Activated CD8-positive, alpha-beta memory T cell treated with anti-CD3 and anti-CD28 coated beads for 36 hours (primary cell): ENCODE results near the gene ARHGEF3. TPM values are rescaled to one million over a fixed set of nuclear protein-coding genes. Genes with fewer than 3 reads are reported as not detected.

Experiments used
- CTCF ChIA-PET: fragments of 350-600 bp; sonication (Branson Sonifier 250); formaldehyde crosslinking; loops from one replicate; lab custom pipeline; 2021; ENCODE audit warnings: antibody characterized with exemption; lab: Charles Lee
- POLR2A ChIA-PET: fragments of 350-600 bp; sonication (Branson Sonifier 250); formaldehyde crosslinking; loops from one replicate; lab custom pipeline; 2021; ENCODE audit warnings: antibody characterized with exemption; lab: Charles Lee
- total RNA-seq, 2 experiments: library from RNA; stranded (reverse); gene quantifications; one replicate each; pipeline ENCODE4 v1.2.3, GENCODE V29; 2021

ARHGEF3 gene
- total RNA-seq, 2 experiments from 2014 or later: 51.4 to 53.8 TPM

- POLR2A ChIA-PET: no interaction called here
Measured at GRCh38 chr3:56825567-56826438, 24.1 kb upstream of the ARHGEF3 start.

GRCh38 chr3:56823984-56824703, 22.4 kb upstream of the ARHGEF3 start:
- CTCF ChIA-PET: interaction anchor here (1.3 to 1.5 kb wide), 2 partner anchors 9 to 165 kb away, joined by 3 to 4 read pairs; no protein-coding TSS in a partner anchor
- POLR2A ChIA-PET: no interaction called here

More at GRCh38 chr3:56825567-56826438, 24.1 kb upstream of the ARHGEF3 start:
- CTCF ChIA-PET: interaction anchor here (0.7 to 0.9 kb wide), 2 partner anchors 11 to 24 kb away, joined by 3 read pairs; partner anchors contain the start of gene ARHGEF3

- ChIA-PET CTCF (interaction anchor here (0.6 to 1.5 kb wide), 3 partner anchors 10 to 166 kb away, joined by 3 to 4 read pairs (median 3); no protein-coding TSS in a partner anchor), POLR2A (no interaction called here)
Measured at GRCh38 chr3:56823421-56823926, 21.7 kb upstream of the ARHGEF3 start.

- POLR2A ChIA-PET: no interaction called here
Measured at GRCh38 chr3:56822501-56822900, 20.8 kb upstream of the ARHGEF3 start.

GRCh38 chr3:56819016-56819809, 17.5 kb upstream of the ARHGEF3 start:
- ChIA-PET POLR2A (interaction anchor here (0.9 kb wide), 1 partner anchor 15 kb away, joined by 3 read pairs; no protein-coding TSS in a partner anchor), CTCF (interaction anchor here (1.3 to 2.2 kb wide), 2 partner anchors 20 to 170 kb away, joined by 4 to 9 read pairs; no protein-coding TSS in a partner anchor)

More at GRCh38 chr3:56822501-56822900, 20.8 kb upstream of the ARHGEF3 start:
- CTCF ChIA-PET: interaction anchor here (0.7 kb wide), 1 partner anchor 358 kb away, joined by 3 read pairs; no protein-coding TSS in a partner anchor

GRCh38 chr3:56818156-56818985, 16.6 kb upstream of the ARHGEF3 start:
- ChIA-PET POLR2A (interaction anchor here (0.5 kb wide), 2 partner anchors 60 to 171 kb away, joined by 3 to 7 read pairs; no protein-coding TSS in a partner anchor), CTCF (interaction anchor here (1.3 to 2.2 kb wide), 3 partner anchors 19 to 170 kb away, joined by 3 to 9 read pairs (median 4); no protein-coding TSS in a partner anchor)

- ChIA-PET POLR2A (interaction anchor here (0.5 kb wide), 1 partner anchor 59 kb away, joined by 7 read pairs; no protein-coding TSS in a partner anchor), CTCF (interaction anchor here (0.6 to 2.2 kb wide), 4 partner anchors 16 to 902 kb away, joined by 3 to 9 read pairs (median 4); partner anchors contain the start of gene ARHGEF3)
Measured at GRCh38 chr3:56817646-56818045, 15.9 kb upstream of the ARHGEF3 start.

- CTCF ChIA-PET: interaction anchor here (1.6 kb wide), 1 partner anchor 111 kb away, joined by 4 read pairs; no protein-coding TSS in a partner anchor
- POLR2A ChIA-PET: no interaction called here
Measured at GRCh38 chr3:56816061-56816460, 14.3 kb upstream of the ARHGEF3 start.

- POLR2A ChIA-PET: no interaction called here
- CTCF ChIA-PET: interaction anchor here (0.7 to 1.6 kb wide), 2 partner anchors 99 to 110 kb away, joined by 3 to 4 read pairs; no protein-coding TSS in a partner anchor
Measured at GRCh38 chr3:56815589-56815988, 13.8 kb upstream of the ARHGEF3 start.

GRCh38 chr3:56813653-56813960, 11.9 kb upstream of the ARHGEF3 start:
- CTCF ChIA-PET: interaction anchor here (3.9 kb wide), 1 partner anchor 13 kb away, joined by 27 read pairs; the partner anchor contains the start of gene ARHGEF3
- POLR2A ChIA-PET: interaction anchor here (0.6 kb wide), 2 partner anchors 40 to 95 kb away, joined by 5 to 10 read pairs; no protein-coding TSS in a partner anchor

- ChIA-PET POLR2A (no interaction called here), CTCF (interaction anchor here (0.6 to 3.9 kb wide), 3 partner anchors 13 to 111 kb away, joined by 3 to 27 read pairs (median 4); partner anchors contain the start of gene ARHGEF3)
Measured at GRCh38 chr3:56812754-56813652, 11.3 kb upstream of the ARHGEF3 start.

GRCh38 chr3:56811546-56812202, 9.9 kb upstream of the ARHGEF3 start:
- ChIA-PET CTCF (interaction anchor here (1.1 to 3.9 kb wide), 4 partner anchors 11 to 176 kb away, joined by 3 to 27 read pairs (median 4); partner anchors contain the start of gene ARHGEF3), POLR2A (interaction anchor here (0.7 kb wide), 1 partner anchor 19 kb away, joined by 3 read pairs; no protein-coding TSS in a partner anchor)

GRCh38 chr3:56810577-56811545, 9.1 kb upstream of the ARHGEF3 start:
- POLR2A ChIA-PET: no interaction called here
- CTCF ChIA-PET: interaction anchor here (1.1 to 3.9 kb wide), 3 partner anchors 11 to 108 kb away, joined by 3 to 27 read pairs (median 3); partner anchors contain the start of gene ARHGEF3

- ChIA-PET POLR2A (no interaction called here), CTCF (interaction anchor here (1.6 kb wide), 1 partner anchor 104 kb away, joined by 4 read pairs; no protein-coding TSS in a partner anchor)
Measured at GRCh38 chr3:56806407-56806806, 4.7 kb upstream of the ARHGEF3 start.
